SK-N-SH (cell line): ENCODE data around the gene BCL2L15. TPM values are rescaled to one million over a fixed set of nuclear protein-coding genes. Genes with fewer than 3 reads are reported as not detected.
A peak's percentile ranks its signal among the peaks of the same experiment; 100 is the strongest.

Source experiments
- CTCF ChIA-PET: fragments of 300-600, 350-600 bp; formaldehyde crosslinking; extraction: SDS; loops from one replicate; lab custom pipeline; 2021; lab: Yijun Ruan, JAX
- POLR2A ChIA-PET: fragments of 350-600 bp; sonication (Branson Sonifier 250); formaldehyde crosslinking; extraction: SDS; loops from one replicate; lab custom pipeline; 2020; ENCODE audit warnings: antibody characterized with exemption, inconsistent platforms; lab: Yijun Ruan, JAX
- DNase-seq: peaks from one replicate; pipeline ENCODE4 v3.0.0; 2012
- H2AFZ ChIP-seq: fragments of 200-600 bp; sonication (generic); 2 replicates; pipeline ENCODE4 v1.8.1; 2016; ENCODE audit warnings: antibody characterized with exemption, mild to moderate bottlenecking, low read depth
- H3F3A ChIP-seq: fragments of 200-600 bp; sonication (generic); replicated peaks from 2 replicates; pipeline ENCODE3; 2016; ENCODE audit warnings: antibody characterized with exemption, mild to moderate bottlenecking; ENCODE audit not compliant: insufficient read depth
- H3K27ac ChIP-seq, 2 experiments: fragments of 200-500 bp in 1 of 2; fragments of 200-600 bp in 1 of 2; sonication (Bioruptor generic) in 1 of 2; sonication (generic), shearing (Covaris generic) in 1 of 2; 2 replicates each; pipeline versions ENCODE4 v1.5.1 to v1.6.1; 2014 to 2016; ENCODE audit warnings: low read depth in 2 of 2, inconsistent platforms in 1 of 2, low read length in 1 of 2, mild to moderate bottlenecking in 1 of 2, mixed read lengths in 1 of 2
- H3K27me3 ChIP-seq: fragments of 200-600 bp; sonication (generic), shearing (Covaris generic); 2 replicates; pipeline ENCODE4 v1.6.1; 2016; ENCODE audit warnings: mixed run types; ENCODE audit not compliant: insufficient read depth
- H3K36me3 ChIP-seq, 2 experiments: fragments of 200-500 bp in 1 of 2; fragments of 200-600 bp in 1 of 2; sonication (Bioruptor generic) in 1 of 2; sonication (generic) in 1 of 2; replicated peaks in 1 of 2; 2 replicates each; pipeline versions ENCODE3 to v1.5.1; 2014 to 2016; ENCODE audit warnings: low read length in 1 of 2, mild to moderate bottlenecking in 1 of 2; ENCODE audit not compliant: insufficient read depth in 2 of 2, control insufficient read depth in 1 of 2
- H3K4me1 ChIP-seq, 2 experiments: fragments of 200-500 bp in 1 of 2; fragments of 200-600 bp in 1 of 2; sonication (Bioruptor generic) in 1 of 2; sonication (generic), shearing (Covaris generic) in 1 of 2; 2 replicates each; pipeline versions ENCODE4 v1.5.1 to v1.6.1; 2014 to 2016; ENCODE audit warnings: low read depth in 1 of 2, low read length in 1 of 2, mixed run types in 1 of 2; ENCODE audit not compliant: insufficient read depth in 2 of 2, control insufficient read depth in 1 of 2
- H3K4me2 ChIP-seq: fragments of 200-600 bp; sonication (generic), shearing (Covaris generic); 2 replicates; pipeline ENCODE4 v1.6.1; 2017; ENCODE audit warnings: mixed run types
- H3K4me3 ChIP-seq, 2 experiments: fragments of 200-500 bp in 1 of 2; fragments of 200-600 bp in 1 of 2; sonication (Bioruptor generic) in 1 of 2; sonication (generic), shearing (Covaris generic) in 1 of 2; 2 replicates each; pipeline versions ENCODE4 v1.5.1 to v1.8.1; 2014 to 2016; ENCODE audit warnings: low read depth in 2 of 2, inconsistent platforms in 1 of 2, low read length in 1 of 2, mild to moderate bottlenecking in 1 of 2, mixed read lengths in 1 of 2, moderate library complexity in 1 of 2
- H3K79me2 ChIP-seq: fragments of 200-600 bp; sonication (generic); 2 replicates; pipeline ENCODE4 v1.8.1; 2017; ENCODE audit warnings: mild to moderate bottlenecking; ENCODE audit not compliant: insufficient read depth
- H3K9ac ChIP-seq: fragments of 200-600 bp; sonication (generic); 2 replicates; pipeline ENCODE4 v1.6.1; 2017; ENCODE audit warnings: mixed run types
- H3K9me2 ChIP-seq: fragments of 200-600 bp; sonication (generic); 2 replicates; pipeline ENCODE4 v1.6.1; 2017; ENCODE audit warnings: mixed run types
- H3K9me3 ChIP-seq: fragments of 200-600 bp; sonication (generic); 2 replicates; pipeline ENCODE4 v1.6.1; 2017; ENCODE audit warnings: mixed run types, mild to moderate bottlenecking, moderate library complexity
- H4K20me1 ChIP-seq: fragments of 200-600 bp; sonication (generic); 2 replicates; pipeline ENCODE4 v1.6.1; 2017; ENCODE audit warnings: mild to moderate bottlenecking, mixed run types; ENCODE audit not compliant: insufficient read depth
- CHD2 ChIP-seq: fragments of 150-350 bp; IDR thresholded peaks from 2 replicates; pipeline ENCODE4 v1.6.1; 2018; ENCODE audit warnings: low read length; ENCODE audit not compliant: partially characterized antibody
- EZH2phosphoT487 ChIP-seq: fragments of 200-600 bp; sonication (generic); IDR thresholded peaks from 2 replicates; pipeline ENCODE4 v1.6.1; 2017; ENCODE audit warnings: low read depth, mixed run types, mild to moderate bottlenecking, antibody characterized with exemption, moderate library complexity, borderline replicate concordance
- GATA2 ChIP-seq: sonication (generic); formaldehyde crosslinking; IDR thresholded peaks from 2 replicates; pipeline ENCODE4 v1.5.0; 2020; ENCODE audit warnings: mild to moderate bottlenecking, missing genetic modification reagents
- IRF3 ChIP-seq: fragments of 150-350 bp; IDR thresholded peaks from 2 replicates; pipeline ENCODE4 v1.6.1; 2016; ENCODE audit warnings: mild to moderate bottlenecking, low read depth, low read length
- NRF1 ChIP-seq: IDR thresholded peaks from 2 replicates; pipeline ENCODE4 v1.6.1; 2012; ENCODE audit warnings: low read depth, mild to moderate bottlenecking, low read length
- RAD21 ChIP-seq: IDR thresholded peaks from 2 replicates; pipeline ENCODE4 v1.6.1; 2012; ENCODE audit warnings: mild to moderate bottlenecking, low read length
- SMC3 ChIP-seq: IDR thresholded peaks from 2 replicates; pipeline ENCODE4 v1.6.1; 2012; ENCODE audit warnings: low read depth, low read length, improper control_type of control experiment
- YY1 ChIP-seq: IDR thresholded peaks from 2 replicates; pipeline ENCODE4 v1.4.0; 2012; ENCODE audit warnings: low read depth, mild to moderate bottlenecking
- ZBTB33 ChIP-seq: IDR thresholded peaks from 2 replicates; pipeline ENCODE4 v1.4.0; 2012; ENCODE audit warnings: low read depth, borderline replicate concordance
- WGBS: methylation state at CpG from one replicate; pipeline ENCODE4 v1.1.6; 2017; ENCODE audit warnings: low lambda C conversion rate; 5-methylcytosine and 5-hydroxymethylcytosine counted together
- polyA plus RNA-seq, 3 experiments: library from polyadenylated mRNA; depleted of rRNA; stranded (reverse); fragments of >200 nt; gene quantifications; 2 replicates each; pipeline ENCODE4 v1.2.3, GENCODE V29; 2012
- TF ChIP-seq, protein P1 (sequence below): IDR thresholded peaks from 2 replicates; pipeline ENCODE4 v1.6.1; 2012; ENCODE audit warnings: mild to moderate bottlenecking, low read depth, low read length, moderate library complexity

The BCL2L15 gene
- polyA plus RNA-seq, 1 of the 3 experiments (the other 2 are of a cell fraction), result 0.02 TPM

DNA sequence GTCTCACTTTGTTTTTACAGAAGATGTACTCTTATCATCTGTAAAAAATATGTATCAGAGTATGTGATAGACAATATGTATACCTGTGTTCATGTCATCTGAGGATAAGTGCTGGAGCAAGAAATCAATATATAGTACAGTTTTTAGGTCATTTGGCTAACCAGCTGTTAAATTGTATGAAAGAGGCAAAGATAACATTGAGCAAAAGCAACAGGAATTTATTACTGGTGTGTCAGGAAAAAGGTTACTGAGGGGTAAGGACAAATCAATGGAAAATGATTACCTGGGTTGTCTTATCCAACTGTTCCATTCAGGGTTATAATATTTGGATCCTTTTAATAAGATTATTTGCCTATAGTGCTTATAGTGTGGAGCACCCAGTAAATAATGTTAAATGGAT lies 46.6 kb upstream of the BCL2L15 start:
- TF ChIP-seq NRF1 (no peak), RAD21 (no peak), CHD2 (no peak)
- Histone ChIP-seq H3K9me2 (no peaks in the 10 kb centered on the region), H3K4me2 (no peak overlapping the region), H3K4me1 (peaks cover 8 to 22% of the 10 kb centered on the region in 2 experiments), H3K4me3 (no peak overlapping the region), H3F3A (no peaks in the 10 kb centered on the region), H4K20me1 (peaks cover 82% of the 10 kb centered on the region), H3K9ac (no peak overlapping the region), H3K36me3 (no peaks in the 10 kb centered on the region), H2AFZ (no peak overlapping the region), H3K27ac (no peak overlapping the region), H3K9me3 (no peaks in the 10 kb centered on the region), H3K27me3 (no peaks in the 10 kb centered on the region), H3K79me2 (peaks cover 94% of the 10 kb centered on the region)
- ChIA-PET POLR2A (no interaction called here), CTCF (interaction anchor here (1.4 to 1.6 kb wide), 2 partner anchors 30 to 44 kb away, joined by 3 to 6 read pairs; no protein-coding TSS in a partner anchor)
- no peak for DNase-seq

DNA sequence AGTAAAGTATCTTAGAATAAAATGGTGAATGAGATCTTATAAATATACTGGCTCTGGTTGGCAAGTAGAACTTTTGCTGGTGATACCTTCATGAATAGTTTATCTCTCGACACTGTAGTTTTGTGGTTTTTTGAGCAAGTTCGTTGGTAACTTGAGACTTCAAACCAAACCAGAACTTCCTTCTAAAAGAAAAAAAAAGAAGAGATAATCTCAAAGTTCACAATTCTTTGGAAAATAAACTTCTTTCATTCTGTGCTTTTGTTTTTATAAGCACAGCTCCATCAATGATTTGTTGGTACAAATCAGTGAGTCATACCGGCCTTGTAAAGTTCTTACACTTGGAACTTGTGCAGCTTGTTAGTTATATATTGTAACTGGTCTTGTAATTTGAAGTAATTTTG lies 44.1 kb upstream of the BCL2L15 start:
- no peak for DNase-seq
- Histone ChIP-seq H3K4me1 (peaks cover 8 to 22% of the 10 kb centered on the region in 2 experiments), H3K9me3 (no peaks in the 10 kb centered on the region), H3K9ac (peak overlapping the region; percentile 98), H3F3A (no peaks in the 10 kb centered on the region), H3K36me3 (no peaks in the 10 kb centered on the region), H3K27ac (peak overlapping the region in 1 of 2 experiments; percentile 89; a peak in 2 of 4 replicates), H4K20me1 (peaks cover 57% of the 10 kb centered on the region), H3K9me2 (no peaks in the 10 kb centered on the region), H3K4me2 (peak overlapping the region; percentile 95), H2AFZ (no peak overlapping the region), H3K79me2 (peaks cover 71% of the 10 kb centered on the region), H3K27me3 (no peaks in the 10 kb centered on the region), H3K4me3 (peak overlapping the region; percentile 93 to 99; a peak in 3 of 4 replicates)
- TF ChIP-seq, protein P1, sequence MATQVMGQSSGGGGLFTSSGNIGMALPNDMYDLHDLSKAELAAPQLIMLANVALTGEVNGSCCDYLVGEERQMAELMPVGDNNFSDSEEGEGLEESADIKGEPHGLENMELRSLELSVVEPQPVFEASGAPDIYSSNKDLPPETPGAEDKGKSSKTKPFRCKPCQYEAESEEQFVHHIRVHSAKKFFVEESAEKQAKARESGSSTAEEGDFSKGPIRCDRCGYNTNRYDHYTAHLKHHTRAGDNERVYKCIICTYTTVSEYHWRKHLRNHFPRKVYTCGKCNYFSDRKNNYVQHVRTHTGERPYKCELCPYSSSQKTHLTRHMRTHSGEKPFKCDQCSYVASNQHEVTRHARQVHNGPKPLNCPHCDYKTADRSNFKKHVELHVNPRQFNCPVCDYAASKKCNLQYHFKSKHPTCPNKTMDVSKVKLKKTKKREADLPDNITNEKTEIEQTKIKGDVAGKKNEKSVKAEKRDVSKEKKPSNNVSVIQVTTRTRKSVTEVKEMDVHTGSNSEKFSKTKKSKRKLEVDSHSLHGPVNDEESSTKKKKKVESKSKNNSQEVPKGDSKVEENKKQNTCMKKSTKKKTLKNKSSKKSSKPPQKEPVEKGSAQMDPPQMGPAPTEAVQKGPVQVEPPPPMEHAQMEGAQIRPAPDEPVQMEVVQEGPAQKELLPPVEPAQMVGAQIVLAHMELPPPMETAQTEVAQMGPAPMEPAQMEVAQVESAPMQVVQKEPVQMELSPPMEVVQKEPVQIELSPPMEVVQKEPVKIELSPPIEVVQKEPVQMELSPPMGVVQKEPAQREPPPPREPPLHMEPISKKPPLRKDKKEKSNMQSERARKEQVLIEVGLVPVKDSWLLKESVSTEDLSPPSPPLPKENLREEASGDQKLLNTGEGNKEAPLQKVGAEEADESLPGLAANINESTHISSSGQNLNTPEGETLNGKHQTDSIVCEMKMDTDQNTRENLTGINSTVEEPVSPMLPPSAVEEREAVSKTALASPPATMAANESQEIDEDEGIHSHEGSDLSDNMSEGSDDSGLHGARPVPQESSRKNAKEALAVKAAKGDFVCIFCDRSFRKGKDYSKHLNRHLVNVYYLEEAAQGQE, result no peak
- WGBS, result 71% methylated on average over 3 of the region's 3 CpGs
- CTCF ChIA-PET, result interaction anchor here (0.8 to 2.4 kb wide), 6 partner anchors 14 to 96 kb away, joined by 3 to 8 read pairs (median 4); partner anchors contain the start of gene OLFML3
- POLR2A ChIA-PET, result interaction anchor here (1.0 to 2.9 kb wide), 2 partner anchors 27 to 28 kb away, joined by 3 to 21 read pairs; partner anchors contain the start of genes AP4B1 and DCLRE1B

- 8% methylated on average over 8 of the region's 8 CpGs for WGBS
- Histone ChIP-seq H3K27ac (peak overlapping the region; percentile 24 to 89; a peak in 2 of 4 replicates), H3K4me1 (peaks cover 8 to 22% of the 10 kb centered on the region in 2 experiments), H4K20me1 (peaks cover 50% of the 10 kb centered on the region), H3K4me2 (peak overlapping the region; percentile 95), H3K27me3 (no peaks in the 10 kb centered on the region), H2AFZ (no peak overlapping the region), H3K36me3 (no peaks in the 10 kb centered on the region), H3K9me3 (no peaks in the 10 kb centered on the region), H3K4me3 (peak overlapping the region; percentile 93 to 99), H3K79me2 (peaks cover 63% of the 10 kb centered on the region), H3F3A (no peaks in the 10 kb centered on the region), H3K9me2 (no peaks in the 10 kb centered on the region), H3K9ac (peak overlapping the region; percentile 98)
- CTCF ChIA-PET, result interaction anchor here (0.8 to 3.2 kb wide), 10 partner anchors 11 to 95 kb away, joined by 3 to 19 read pairs (median 5); partner anchors contain the start of genes AP4B1, DCLRE1B and OLFML3
- POLR2A ChIA-PET, result interaction anchor here (1.6 to 2.9 kb wide), 2 partner anchors 26 to 172 kb away, joined by 4 to 21 read pairs; partner anchors contain the start of genes AP4B1, DCLRE1B and PHTF1
- peak; percentile 43 for DNase-seq
- TF ChIP-seq GATA2 (CRISPR knock-in tag) (no peak), IRF3 (no peak), NRF1 (no peak), YY1 (no peak), SMC3 (no peak), ZBTB33 (no peak), EZH2phosphoT487 (no peak)
Observed at GRCh38 chr1:113930499-113931161, 43.2 kb upstream of the BCL2L15 start.
